Kidney glomerular epithelial cell (primary cell): ENCODE data around the gene KRABD2.
"Not testable (repeated sequence)": the region's sequence is repeated elsewhere in the genome, so short reads cannot be mapped to it uniquely, and the experiment has no call there.

Source experiments
- DNase-seq: peaks from one replicate; lab custom pipeline; 2025; lab: John Stamatoyannopoulos, UW

The KRABD2 gene

DNA sequence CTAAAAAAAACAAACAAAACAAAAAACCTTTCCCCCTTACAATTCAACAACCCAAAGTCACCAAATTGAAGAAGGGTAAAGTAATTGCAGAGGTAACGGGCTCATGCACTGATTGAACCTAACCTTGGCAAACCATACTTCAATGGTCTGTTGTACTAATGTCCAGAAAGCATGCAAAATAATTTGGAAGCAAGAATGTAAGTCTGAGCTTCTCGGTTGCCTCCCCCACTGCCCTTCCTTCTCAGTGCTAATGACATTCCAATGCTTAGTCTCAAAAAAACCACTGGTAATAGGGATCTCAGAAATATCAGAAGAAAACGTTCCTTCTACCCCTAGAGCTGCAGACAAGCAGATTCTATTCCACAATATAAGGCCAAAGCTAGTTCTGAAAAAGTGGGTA is 15.8 kb downstream of the KRABD2 start:
- no peak for DNase-seq

GRCh38 chr17:8360260-8360659 is 16.2 kb downstream of the KRABD2 start:
- DNase-seq = no peak

DNA sequence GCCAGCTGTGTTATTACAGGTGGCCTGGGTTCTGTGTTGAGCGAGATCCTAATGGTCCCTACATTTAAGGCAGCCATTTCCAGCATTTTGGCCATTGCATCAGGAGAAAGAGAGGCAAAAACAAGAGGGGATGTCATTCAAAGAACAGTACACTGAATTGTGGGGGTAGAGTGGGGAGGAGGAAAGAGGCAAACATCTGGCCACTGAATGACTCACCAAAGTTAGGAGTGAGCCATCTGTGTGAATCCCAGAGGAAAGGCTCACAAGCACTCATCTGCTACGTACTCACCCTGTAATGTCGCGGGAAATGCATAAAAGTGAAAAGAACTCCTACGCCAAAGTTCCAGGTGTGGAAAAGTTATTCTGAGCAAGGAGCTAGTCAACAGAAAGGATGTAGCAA is 16.7 kb downstream of the KRABD2 start:
- peak; percentile 26 for DNase-seq

GRCh38 chr17:8357910-8358309 is 18.6 kb downstream of the KRABD2 start:
- no peak for DNase-seq

DNA sequence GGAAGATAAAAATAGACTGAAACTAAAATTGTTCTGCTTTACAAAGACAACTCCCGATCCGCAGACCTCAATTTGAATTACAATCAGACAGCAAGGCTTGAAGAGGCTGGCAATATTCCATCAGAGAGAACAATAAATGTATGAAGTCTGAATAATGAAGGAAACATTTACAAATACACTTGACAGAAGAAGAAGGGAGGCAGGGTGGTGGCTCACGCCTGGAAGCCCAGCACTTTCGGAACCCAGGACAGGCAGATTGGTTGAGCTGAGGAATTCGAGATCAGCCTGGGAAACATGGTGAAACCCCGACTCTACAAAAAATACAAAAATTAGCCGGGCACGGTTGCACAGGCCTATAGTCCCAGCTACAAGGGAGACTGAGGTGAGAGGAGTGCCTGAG is 22.3 kb downstream of the KRABD2 start:
- no peak for DNase-seq

- DNase-seq = no peak
Observed at GRCh38 chr17:8353736-8354135, 22.8 kb downstream of the KRABD2 start.

DNA sequence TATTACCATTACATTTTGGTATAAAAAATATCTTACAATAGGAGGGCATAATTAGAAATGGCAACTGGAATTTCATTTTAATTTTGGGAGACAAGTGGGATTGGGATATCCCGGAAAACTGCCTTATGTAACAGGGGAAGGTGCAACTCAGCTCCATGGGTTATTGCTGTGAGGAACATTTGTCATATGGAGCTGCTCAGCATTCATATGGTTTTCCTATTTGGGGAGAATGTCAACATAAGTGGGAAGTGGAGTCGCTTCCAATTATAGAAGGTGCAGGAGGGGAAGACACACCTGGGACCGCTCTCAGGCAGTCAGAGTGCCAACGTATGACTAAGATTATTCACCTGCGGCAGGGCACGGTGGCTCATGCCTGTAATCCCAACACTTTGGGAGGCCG is 26.2 kb downstream of the KRABD2 start:
- no peak for DNase-seq

DNA sequence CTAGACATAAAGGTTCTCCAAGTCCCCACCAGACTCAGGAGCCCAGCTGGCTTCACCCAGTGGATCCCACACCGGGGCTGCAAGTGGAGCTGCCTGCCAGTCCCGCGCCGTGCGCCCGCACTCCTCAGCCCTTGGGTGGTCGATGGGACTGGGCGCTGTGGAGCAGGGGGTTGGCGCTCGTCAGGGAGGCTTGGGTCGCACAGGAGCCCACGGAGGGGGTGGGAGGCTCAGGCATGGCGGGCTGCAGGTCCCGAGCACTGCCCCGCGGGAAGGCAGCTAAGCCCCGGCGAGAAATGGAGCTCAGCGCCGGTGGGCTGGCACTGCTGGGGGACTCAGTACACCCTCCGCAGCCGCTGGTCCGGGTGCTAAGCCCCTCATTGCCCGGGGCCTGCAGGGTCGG is 29.5 kb downstream of the KRABD2 start:
- not testable (repeated sequence) for DNase-seq

DNA sequence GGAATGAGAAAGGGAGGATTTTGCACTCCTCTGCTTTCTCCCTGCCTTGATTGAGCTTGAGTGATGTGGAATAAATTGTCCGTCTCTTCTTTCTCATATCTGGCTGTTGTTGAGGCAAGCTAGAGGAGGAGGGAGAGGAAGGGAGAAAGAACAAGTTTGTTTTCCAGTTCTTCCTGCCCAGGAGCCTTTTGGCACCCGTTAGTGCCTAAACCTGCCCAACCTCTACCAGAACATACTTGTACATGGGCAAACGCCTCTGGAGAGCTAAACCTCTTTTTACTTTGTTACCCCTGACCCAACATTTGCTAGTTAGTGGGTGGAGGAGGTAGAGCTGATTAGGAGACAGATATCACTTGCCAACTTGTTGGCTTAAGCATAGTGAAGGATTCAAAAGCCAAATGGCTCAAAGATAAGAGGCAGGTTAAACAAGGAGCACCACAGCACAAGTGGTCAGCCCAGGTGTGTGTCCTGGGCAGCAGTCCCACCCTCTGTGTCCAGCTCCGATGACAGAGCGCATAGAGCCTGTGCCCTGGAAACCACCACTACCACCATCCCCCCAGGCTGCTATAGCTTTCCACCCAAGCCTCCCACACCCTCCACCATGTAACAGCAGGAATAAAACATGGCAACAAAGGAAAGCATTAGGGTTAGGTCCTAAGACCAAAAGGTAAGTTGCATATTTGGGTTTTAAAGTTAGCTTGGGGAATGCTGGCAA is 30.4 kb downstream of the KRABD2 start:
- no peak for DNase-seq

GRCh38 chr17:8345052-8345690 is 31.3 kb downstream of the KRABD2 start:
- no peak for DNase-seq

- no peak for DNase-seq
Observed at GRCh38 chr17:8341456-8341855, 35.0 kb downstream of the KRABD2 start.

DNA sequence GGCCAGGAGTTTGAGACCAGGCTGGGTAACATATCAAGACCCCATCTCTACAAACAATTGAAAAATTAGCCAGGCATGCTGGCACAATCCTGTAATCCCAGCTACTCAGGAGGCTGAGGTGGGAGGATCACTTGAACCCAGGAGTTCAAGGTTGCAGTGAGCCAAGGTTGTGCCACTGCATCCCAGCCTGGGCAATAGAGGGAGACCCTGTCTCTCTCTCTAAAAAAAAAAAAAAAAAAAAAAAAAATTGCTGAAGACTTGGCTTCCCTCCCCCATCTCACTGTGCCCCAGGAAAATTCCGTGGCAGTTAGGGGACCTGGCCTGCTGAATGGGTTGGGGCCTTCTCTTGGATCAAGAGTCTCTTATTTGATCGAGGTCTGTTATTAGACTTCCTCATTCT is 37.0 kb downstream of the KRABD2 start, which contains the start of gene ODF4:
ODF4 (plus strand) TSS at position 301 of the 400 bp plus-strand sequence. CDS start 212 bp downstream, outside the sequence.
- DNase-seq = no peak

- no peak for DNase-seq
Observed at GRCh38 chr17:8338753-8339140, 37.8 kb downstream of the KRABD2 start.

DNA sequence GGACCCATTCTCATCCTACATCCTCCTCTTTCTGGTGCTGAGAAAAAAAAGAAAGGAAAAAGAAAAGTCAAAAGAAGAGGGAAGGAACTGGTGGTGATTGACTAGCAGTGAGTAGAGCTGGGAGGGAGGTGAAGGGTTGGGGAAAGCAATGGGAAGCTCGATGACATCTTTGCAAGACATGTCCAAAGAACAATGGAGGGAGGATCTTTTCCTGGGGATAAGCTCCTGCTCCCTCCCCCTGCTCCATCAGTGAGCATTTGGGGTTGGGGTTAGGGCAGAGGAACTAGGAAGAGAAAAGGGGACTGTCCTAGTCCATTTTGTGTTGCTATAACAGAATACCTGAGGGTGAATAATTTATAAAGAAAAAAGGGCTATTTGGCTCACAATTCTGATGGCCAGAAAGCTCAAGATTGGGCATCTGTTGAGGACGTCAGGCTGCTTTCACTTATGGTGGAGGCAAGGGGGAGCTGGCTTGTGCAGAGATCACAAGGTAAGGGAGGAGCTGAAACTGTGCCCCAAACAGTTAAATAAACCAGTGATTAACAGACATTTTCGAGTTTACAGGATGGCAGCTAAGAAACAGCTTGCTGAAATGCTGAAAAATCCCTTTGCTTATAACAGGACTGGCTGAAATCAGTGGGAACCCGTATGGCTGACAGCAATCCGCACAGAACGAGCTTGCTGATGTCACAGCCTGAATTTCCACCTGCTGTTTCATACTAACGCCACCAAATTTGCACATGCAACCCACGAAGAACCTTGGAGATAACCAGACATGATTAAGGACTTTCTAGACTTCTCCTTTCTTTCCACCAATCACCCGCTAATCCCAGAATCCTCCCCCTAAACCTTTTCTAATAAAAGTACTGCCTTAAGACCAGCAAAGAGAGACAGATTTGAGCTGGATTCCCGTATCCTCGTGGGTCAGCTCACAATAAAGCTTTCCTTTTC is 38.4 kb downstream of the KRABD2 start:
- DNase-seq = no peak

- no peak for DNase-seq
Observed at GRCh38 chr17:8333281-8333680, 43.2 kb downstream of the KRABD2 start.

- DNase-seq = no peak
Observed at GRCh38 chr17:8332688-8333087, 43.8 kb downstream of the KRABD2 start.

DNA sequence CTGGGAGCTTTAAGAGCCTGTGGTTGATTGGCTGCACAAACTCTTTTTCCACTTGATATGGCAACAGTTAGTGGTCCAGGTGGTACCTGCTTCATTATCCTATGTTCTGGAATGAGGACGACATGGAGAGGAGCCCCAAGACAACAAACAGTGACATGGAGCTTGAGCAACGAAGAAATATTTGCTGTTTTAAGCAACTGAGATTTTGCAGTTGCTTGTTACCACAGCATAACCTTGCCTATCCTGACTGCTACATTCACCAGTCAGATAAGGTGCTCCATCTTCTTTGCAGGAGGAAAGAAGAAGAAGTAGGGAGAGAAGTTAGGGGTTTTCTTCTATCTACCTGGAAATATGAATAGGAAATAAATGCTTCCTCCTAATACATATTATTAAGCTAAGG is 44.4 kb downstream of the KRABD2 start:
- no peak for DNase-seq

- no peak for DNase-seq
Observed at GRCh38 chr17:8327303-8327649, 49.2 kb downstream of the KRABD2 start.
